WI38 (cell line): ENCODE results near the gene GFOD1.

Experiments used
- H3K4me3 ChIP-seq: 2 replicates; pipeline ENCODE4 v1.5.1; 2011; ENCODE audit warnings: low read depth, mild to moderate bottlenecking, control low read depth, low read length
- CTCF ChIP-seq: IDR thresholded peaks from 2 replicates; pipeline ENCODE4 v1.5.1; 2012; ENCODE audit warnings: low read depth, mild to moderate bottlenecking, control low read depth, low read length

Gene GFOD1

GRCh38 chr6:13431059-13431656 is 56.2 kb downstream of the GFOD1 start:
- no peak for TF ChIP-seq CTCF
- no peak overlapping the region for H3K4me3 ChIP-seq

GRCh38 chr6:13429406-13429753 is 58.0 kb downstream of the GFOD1 start:
- TF ChIP-seq CTCF: no peak
- H3K4me3 ChIP-seq: no peak overlapping the region

- TF ChIP-seq CTCF: no peak
- H3K4me3 ChIP-seq: no peak overlapping the region
These were observed 58.6 kb downstream of the GFOD1 start for GRCh38 chr6:13428583-13429405.

GRCh38 chr6:13427801-13428582 is 59.4 kb downstream of the GFOD1 start:
- TF ChIP-seq CTCF: no peak
- no peak overlapping the region for H3K4me3 ChIP-seq

GRCh38 chr6:13427316-13427715 is 60.1 kb downstream of the GFOD1 start:
- TF ChIP-seq CTCF: no peak
- no peak overlapping the region for H3K4me3 ChIP-seq

- no peak for TF ChIP-seq CTCF
These were observed 61.2 kb downstream of the GFOD1 start for GRCh38 chr6:13425943-13426931.

More at GRCh38 chr6:13425943-13426931, 61.2 kb downstream of the GFOD1 start:
- H3K4me3 ChIP-seq: no peak overlapping the region
